ENCODE data around the gene POLR2F.
"Not testable (repeated sequence)": the region's sequence is repeated elsewhere in the genome, so short reads cannot be mapped to it uniquely, and the experiment has no call there.

The POLR2F gene

DNA sequence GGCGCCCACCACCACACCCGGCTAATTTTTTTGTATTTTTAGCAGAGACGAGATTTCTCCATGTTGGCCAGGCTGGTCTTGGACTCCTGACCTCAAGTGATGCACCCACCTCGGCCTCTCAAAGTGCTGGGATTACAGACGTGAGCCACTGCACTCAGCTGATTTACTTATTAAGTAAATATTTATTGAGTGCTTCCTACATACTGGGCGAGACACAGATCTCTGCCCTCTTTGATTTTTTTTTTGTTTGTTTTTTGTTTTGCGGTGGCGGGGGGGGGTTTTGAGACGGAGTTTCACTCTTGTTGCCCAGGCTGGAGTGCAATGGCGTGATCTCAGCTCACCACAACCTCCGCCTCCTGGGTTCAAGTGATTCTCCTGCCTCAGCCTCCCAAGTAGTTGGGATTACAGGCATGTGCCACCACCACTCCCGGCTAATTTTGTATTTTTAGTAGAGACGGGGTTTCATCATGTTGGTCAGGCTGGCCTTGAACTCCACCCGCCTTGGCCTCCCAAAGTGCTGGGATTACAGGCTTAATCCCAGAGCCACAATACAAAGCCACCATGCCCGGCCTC lies 2.4 kb downstream of the POLR2F start:
- DNase-seq: not testable (repeated sequence)

DNA sequence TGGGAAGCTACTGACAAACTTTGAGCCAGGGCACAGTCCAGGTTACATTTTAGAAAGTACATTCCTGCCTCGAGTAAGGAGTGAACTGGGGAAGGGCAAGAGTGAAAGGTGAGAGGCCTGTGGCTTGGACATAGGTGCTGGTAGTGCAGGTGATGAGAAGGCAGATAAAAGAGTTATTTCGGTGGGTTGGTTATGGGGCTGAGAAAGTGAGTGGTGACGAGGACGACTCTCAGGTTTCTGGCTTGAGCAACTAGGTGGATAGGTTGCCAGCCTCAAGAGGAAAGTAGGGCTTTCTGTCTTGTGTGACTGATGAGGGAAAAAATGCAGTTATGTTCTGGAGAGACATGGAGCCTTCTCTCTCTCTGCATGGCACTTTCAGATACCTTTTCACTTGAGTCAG lies 3.7 kb downstream of the POLR2F start:
- DNase-seq: no peak

DNA sequence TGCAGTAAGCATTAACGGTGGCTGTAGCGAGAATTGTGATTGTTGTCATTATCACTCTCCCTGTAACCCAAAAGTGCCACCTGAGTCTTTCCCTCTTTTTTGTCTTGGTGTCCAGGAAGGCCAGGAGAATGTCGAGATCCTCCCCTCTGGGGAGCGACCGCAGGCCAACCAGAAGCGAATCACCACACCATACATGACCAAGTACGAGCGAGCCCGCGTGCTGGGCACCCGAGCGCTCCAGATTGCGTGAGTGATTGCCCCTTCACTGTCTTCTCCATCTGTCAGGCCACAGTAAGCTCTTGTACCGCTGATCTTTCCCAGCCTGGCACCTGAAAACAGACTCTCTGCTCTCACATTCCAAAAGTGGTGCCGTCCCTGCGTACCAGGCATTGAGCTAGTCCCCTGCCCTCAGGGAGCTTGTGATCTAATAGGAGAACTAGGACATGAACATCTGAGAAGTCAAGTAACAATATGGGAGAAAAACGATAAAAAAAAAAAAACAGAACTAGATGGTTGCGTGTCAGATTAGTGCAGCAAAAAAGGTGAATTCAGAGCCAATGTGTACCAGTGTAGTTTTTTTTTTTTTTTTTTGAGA lies 5.8 kb downstream of the POLR2F start:
- no peak for DNase-seq

DNA sequence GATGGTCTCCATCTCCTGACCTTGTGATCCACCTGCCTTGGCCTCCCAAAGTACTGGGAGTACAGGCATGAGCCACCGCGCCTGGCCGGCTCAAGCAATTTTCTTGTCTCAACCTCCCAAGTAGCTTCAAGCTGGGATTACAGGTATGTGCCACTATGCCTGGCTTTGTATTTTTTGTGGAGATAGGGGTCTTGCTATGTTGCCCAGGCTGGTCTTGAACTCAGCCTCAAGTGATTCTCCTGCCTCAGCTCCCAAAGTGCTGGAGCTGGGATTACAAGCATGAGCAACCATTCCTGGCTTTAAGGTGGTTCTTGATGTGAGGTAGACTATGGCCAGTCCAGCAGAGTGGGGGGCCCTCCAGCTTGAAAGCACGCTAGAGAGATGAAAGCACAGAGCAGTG lies 7.6 kb downstream of the POLR2F start:
- no peak for DNase-seq

DNA sequence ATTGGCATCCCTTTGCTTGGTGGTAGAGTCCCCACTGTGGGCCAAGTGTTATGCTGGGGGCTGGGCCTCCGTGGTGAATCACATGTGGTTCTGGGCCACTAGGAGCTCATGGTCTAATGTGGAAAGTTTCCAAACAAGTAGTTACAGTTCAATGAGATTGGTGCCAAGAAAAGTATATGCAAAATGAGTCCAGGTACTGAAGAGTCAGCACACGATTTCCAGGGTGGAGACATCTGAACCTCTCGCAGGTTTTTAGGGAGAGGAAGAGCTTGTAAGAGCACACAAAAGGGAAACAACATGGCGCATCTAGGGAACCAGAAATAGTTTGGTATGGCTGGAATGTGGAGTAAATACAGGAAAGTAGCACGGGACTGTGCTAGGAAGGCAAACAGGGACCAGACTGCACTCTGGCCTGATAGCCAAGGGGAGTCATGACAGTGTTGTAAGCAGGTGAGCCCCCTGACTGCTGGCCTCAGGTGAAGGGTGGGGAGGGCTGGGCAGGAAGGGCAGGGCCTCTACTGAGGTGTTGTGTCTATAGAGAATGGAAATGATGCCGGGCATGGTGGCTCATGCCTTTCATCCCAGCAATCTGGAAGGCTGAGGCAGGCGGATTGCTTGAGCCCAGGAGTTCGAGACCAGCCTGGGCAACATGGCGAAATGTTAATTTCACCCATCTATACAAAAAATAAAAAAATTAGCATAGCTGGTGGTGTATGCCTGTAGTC lies 12.6 kb downstream of the POLR2F start:
- no peak for DNase-seq

DNA sequence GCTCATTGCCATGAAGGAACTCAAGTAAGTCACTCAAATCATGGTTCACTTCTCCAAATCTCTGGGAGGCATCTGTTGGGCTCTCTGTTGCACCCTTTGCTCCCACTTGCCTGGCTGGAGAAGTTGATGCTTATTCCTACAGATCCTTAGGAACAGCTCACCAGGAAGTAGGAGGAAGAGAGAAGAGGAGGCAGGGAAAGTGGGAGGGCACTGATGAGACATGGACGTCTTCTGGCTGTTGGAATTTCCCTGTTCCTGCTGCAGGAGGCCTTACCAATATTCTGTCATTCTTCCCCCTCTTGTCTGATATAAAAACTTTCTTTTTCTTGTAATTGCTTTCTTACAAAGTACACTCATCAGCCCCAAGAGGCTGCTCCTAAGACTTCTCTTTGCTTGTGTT lies 13.6 kb downstream of the POLR2F start:
- no peak for DNase-seq

DNA sequence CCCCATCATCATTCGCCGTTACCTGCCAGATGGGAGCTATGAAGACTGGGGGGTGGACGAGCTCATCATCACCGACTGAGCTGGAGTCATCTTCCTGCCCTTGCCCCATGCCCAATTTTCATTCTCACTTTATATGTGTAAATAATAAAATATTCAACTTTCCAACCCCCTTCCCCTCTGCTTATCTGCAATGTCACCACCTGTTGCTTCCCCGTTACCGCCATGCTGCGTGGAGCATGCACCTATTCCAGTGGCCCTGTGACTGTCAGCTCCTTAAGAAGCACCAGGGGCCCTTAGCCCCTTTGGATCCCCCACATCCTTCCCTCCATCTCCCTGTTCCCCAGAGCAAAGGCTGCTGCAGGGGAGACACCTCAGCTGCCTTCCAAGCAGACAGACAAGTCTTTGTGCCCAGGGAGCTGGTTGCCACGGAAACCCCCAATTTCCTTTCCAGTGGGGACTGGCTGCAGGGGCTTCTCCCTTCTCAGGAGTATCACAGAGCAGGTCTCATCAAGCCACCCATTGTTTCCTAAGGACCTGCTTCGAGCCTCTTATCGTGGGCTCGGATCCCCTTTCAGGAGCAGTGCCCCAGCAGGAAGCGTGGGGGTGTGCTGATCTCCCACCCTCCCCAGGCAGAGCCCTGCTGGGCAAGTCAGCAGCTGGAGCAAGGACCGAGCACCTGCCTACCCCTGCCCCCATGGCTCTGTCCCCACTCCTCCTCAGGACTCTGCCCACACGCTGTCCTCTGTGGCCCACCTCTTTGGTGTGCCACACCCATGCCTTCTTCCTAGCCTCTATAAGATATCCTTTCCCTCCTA lies 14.3 kb downstream of the POLR2F start:
- DNase-seq: no peak

DNA sequence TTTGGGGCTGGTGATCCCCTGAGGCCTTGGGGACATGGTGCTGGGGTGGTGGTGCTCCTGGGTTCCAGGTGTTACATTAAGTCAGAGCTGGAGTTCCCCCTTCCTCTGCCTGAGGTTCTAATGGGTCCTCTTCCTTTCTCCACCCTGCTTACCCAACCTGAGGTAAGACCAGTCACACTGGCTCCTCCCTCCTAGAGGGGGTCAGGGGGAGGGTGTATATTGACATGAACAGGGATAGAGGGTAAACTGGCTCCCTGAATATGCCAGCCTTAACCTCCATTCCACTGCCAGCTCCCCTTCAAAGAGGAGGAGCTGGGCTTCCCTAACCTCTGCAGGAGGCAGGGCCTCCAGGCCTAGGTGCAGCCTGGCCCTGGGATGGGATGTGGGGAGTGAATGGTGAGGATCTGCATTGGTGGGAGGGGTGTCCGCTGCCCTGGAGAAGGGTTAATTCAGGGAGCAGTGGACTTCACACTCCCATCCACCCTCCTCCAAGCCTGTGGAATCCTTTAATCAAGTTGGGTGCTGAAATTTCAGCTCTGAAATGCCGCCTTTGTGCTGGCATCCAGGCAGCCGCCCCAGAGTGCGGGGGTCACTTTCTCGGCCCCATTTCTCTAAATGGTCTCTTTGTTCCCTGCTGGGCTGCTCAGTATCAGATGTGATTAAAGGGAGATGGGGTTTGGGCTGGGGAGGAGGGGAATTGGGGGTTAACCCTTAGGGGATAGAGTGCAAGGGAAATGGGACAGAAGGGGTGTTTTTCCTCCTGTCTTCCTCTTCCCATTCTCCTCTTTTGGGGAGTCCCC lies 15.2 kb downstream of the POLR2F start:
- DNase-seq: no peak

DNA sequence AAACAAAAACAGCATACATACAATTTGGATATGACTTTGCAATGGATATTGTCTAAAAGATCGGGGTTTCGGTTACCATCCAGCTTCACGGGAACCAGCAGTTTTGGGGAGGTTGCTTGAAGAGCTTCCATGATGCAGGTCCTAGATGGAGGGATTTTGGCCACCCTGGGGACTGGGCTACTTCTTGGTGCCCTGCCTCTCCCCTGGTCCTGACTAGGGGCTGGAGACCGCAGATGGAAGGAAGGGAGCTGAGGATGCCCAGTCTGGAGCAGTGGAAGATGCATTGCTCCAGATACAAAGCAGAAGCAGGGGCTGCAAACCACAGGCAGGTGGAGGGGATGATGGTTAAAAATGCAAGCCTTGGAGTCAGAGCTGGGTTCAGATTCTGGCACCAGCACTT lies 17.4 kb downstream of the POLR2F start:
- DNase-seq: no peak

DNA sequence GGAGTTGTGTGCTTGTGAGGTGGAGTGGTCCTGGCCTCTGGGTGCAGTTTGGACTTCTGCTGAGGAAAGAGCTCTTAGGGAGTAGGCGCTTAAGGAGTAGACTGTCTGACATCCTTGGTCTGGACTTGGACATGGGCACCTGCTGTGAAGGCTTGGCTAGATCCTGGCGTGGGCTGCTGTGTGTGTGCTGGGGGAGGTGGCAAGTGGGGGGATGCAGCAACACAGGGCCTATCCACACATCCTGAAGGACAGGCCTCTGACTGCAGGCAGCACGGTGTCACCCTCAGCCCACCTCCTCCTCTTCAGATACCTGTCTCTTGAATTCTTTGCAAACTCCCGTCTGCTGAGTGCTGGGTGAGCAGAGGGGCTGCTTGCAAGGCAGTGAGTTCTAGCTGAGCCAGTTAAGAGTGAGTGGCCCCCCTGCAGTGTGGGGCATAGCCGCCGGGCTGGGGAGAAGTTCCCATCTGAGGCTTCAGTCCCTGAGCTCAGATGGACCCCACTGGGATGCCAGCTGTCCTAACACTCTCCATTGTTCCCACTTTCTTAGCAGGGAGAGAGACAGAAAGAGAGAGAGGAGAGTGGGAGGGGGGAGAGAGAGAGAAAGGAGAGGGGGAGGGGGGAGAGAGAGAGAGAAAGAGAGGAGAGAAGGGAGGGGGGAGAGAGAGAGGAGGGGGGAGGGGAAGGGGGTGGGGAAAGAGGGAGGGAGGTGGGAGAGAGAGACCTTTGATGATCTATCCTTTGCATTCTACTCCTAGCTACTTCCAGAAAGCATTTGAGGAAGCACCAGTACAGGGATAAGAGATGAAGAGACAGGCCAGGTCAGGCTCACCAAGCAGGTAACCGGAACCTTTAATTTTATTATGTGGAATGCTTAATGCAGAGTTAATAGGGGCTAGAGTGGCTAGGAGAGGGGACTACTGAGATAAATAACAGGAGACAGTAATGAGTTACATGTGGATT lies 18.3 kb downstream of the POLR2F start:
- no peak for DNase-seq

DNA sequence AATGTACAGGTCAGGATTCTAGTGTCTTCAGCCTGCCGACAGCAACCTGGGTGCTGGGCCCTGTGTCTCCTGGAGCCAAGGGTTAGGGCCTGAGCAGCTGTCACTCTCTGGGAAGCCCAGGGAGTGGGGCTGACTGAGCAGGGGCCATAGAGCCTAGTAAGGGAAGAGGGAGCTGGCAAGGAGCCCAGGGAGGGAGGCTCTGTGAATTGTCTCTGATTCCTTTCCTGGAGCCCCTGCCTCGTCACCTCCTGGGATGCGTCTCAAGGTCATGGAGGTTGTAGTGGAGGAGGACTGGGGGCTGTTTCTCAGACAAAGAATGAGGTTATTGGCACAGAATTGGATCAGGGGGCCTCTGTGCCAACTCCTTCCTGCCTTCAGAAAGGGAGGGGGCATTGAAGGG lies 19.0 kb downstream of the POLR2F start:
- peak; percentile 22 for DNase-seq

DNA sequence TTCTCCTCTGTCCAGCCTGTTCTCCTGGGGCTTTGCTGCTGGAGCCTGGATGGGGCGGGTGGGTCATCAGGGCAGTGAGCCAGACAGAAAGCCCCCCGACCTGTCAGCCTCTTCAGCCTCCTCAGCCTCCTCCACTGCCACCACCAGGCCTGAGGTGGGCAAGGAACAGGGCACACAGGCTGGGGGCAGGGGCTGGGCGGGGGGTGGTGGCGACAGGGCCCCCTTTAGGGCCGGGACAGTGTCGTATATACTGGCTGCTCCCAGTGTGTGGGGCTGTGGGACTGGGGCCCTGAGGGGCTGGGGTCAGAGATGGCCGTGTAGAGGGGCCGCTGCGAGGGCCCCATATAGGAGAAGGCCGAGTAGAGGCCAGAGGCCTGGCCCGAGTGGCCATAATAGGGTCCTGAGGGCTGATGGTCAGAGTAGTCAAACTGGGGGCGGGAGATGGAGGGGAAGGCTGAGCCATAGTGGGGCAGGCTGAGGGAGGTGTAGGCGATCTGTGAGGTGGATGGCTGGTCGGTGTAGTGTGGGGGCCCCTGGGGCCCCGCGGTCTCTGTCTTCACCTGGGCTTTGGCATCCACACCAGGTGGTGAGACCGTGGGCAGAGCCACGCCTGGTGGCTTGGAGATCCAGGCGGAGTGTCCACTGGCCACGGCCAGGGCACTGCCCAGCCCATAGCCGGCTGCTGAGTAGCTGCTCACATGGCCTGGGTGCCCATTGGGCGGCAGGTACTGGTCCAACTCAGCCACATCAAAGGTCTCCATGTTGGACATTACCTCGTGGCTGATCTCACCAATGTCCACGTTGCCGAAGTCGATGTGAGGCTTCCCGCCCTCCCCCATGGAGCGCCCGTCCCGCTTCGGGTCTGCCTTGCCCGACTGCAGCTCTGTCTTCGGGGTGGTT lies 20.0 kb downstream of the POLR2F start:
- no peak for DNase-seq

DNA sequence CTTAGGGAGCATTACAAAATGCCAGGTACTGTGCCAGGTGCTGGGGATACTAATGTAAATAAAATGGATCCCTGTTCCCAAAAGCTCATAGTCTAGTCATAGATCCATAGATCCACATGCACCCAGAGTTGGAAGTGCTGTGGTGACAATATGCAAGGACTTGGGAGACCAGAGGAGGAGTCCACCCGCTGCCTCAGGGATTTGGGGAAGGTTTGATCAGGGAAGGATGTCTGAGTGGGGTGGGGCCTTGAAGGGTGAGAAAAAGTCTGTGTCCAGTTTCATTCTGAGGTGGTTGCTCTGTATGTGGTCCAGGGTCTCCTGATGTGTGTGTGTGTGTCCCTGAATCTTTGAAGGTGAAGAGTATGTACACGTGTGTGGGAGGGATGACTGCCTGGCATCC lies 21.7 kb downstream of the POLR2F start:
- no peak for DNase-seq

DNA sequence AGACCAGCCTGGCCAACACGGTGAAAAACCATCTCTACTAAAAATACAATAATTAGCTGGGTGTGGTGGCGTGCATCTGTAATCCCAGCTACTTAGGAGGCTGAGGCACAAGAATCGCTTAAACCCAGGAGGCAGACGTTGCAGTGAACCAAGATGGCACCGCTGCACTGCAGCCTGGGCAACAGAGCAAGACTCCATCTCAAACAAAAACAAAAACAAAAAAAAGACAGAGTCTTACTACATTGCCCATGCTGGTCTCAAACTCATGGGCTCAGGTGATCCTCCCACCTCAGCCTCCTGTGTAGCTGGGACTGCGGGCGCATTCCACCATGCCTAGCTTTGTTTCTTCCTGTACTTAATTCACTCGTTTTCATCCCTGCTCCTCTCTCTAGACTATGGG lies 22.5 kb downstream of the POLR2F start:
- DNase-seq: not testable (repeated sequence)

DNA sequence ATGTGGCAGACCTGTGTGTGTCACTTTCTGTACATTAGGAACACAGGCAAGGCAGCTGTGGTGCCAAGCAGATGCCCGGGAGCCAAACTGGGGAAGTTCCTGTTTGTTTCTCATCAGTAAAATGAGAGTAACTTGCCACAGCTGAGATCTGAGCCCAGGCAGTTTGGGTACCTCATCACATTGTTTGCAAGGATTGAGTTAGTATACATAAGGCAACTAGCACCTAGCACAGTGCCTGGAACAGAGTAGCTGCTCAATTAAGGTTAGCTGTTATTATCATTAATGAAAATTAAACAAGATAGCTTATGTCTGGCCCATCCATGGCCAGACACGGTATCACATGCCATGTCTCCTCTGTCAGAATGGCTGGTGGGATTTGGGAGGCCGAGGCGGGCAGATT lies 23.0 kb downstream of the POLR2F start:
- no peak for DNase-seq

DNA sequence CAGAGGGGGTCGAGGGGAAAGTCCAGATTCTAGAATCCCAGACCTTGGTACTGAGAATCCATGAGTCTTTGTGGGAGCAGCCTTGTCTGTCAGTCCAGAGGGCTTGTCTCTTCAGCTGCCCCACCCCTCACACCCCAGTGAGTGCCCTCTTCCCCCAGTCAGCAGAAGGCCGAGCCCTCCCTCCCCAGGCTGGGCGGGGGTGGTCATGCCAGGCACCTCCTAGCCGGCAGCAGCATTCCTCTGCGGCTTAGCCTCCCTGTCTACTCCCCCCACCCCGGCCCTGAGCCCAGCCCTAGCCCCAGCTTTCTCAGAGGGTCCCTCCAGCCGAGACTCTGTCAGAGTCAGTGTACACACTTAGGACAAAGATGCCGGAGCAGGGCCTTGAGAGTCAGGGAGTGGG lies 26.3 kb downstream of the POLR2F start:
- DNase-seq: no peak

DNA sequence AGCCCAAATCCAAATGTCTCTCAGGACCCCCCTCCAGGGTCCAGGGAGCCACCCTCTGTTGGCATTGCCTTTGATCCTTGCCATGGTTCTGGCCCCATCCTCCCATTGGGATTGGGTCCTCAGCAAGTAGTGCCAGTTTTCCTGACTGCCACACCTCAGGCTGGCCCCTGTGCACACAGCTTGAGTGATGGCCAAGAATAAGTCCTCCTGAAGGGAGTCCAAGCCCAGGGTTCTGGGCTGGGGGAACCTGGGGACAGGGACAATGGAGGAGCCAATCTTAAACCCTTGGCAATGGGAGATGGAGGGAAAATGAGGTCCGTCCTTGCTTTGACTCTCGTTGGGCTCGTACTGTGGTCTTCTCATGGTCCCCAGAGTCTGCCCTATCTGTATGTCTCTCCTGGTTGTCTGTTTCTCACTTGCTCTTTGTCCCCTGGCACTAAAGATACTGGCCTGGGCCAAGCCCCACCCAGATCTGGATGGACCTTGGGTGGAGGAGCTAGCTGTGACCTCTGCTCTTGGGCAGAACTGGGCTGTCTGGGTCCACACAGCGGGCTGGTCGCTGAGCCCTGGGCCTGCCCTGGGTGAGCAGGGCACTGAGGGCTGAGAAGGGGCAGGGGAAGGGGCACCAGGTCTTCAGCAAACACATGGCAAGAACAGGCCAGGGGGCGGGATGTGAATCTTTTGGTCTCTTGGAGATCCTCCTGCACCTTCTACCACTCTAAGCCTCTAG lies 27.9 kb downstream of the POLR2F start:
- no peak for DNase-seq

DNA sequence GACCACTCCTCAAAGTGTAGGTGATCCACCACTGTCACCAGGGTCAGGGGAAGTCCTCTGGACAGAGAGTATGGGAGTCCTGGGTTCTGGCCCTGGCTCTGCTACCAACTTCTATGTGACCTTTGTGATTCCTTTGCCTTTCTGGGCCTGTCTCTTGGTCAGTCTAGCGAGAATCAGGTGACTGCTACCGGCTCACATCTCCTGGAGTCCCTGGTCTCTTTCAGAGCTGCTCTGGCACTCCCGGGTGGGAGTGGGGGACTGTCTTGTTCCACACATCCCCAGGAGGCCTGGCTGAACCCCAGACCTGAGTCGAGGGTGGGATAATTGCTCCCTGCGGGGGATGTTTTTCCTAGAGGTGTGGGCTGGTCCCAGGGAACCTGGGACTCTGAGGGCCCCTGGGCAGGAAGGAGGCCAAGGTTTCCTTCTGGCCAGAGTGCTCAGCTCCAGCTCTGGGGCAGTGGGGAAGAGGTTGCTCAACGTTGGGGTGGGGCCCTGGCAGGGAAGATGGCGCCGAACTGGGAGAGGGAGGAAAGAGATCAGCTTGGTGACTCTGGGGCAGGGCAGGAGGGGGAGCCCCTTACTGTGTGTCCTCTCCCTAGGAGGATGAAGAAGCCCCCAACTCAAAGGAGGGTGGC lies 28.8 kb downstream of the POLR2F start:
- DNase-seq: no peak

Measured in NCI-H2227 treated with DMSO at 0.1 percent for 48 hours (cell line).